HG03521 (cell line): ENCODE data around the gene MUC2.
"Not testable (repeated sequence)": the region's sequence is repeated elsewhere in the genome, so short reads cannot be mapped to it uniquely, and the experiment has no call there.

Experiments
- ATAC-seq: cut with Tn5 transposase; IDR thresholded peaks from one replicate; pipeline ENCODE4 v1.9.1; 2021; ENCODE audit warnings: mild to moderate bottlenecking, moderate library complexity; ENCODE audit not compliant: unreplicated experiment

Gene MUC2

GRCh38 chr11:1102996-1103395 is 28.3 kb downstream of the MUC2 start:
- no peak for ATAC-seq

GRCh38 chr11:1103401-1104360 is 29.0 kb downstream of the MUC2 start:
- ATAC-seq: no peak

- no peak for ATAC-seq
Measured at GRCh38 chr11:1104411-1105182, 29.9 kb downstream of the MUC2 start.

GRCh38 chr11:1105183-1105565 is 30.5 kb downstream of the MUC2 start:
- no peak for ATAC-seq

GRCh38 chr11:1106387-1106786 is 31.7 kb downstream of the MUC2 start:
- ATAC-seq: no peak

GRCh38 chr11:1107316-1108245 is 32.9 kb downstream of the MUC2 start:
- ATAC-seq: no peak

- ATAC-seq: no peak
Measured at GRCh38 chr11:1108246-1108900, 33.7 kb downstream of the MUC2 start.

GRCh38 chr11:1109101-1109917 is 34.6 kb downstream of the MUC2 start:
- ATAC-seq: no peak

GRCh38 chr11:1109918-1110705 is 35.4 kb downstream of the MUC2 start:
- ATAC-seq: no peak

- no peak for ATAC-seq
Measured at GRCh38 chr11:1111545-1112212, 37.0 kb downstream of the MUC2 start.

- ATAC-seq: no peak
Measured at GRCh38 chr11:1112351-1113191, 37.9 kb downstream of the MUC2 start.

GRCh38 chr11:1113405-1114201 is 38.9 kb downstream of the MUC2 start:
- no peak for ATAC-seq

- not testable (repeated sequence) for ATAC-seq
Measured at GRCh38 chr11:1115292-1115691, 40.6 kb downstream of the MUC2 start.

GRCh38 chr11:1116104-1116503 is 41.4 kb downstream of the MUC2 start:
- no peak for ATAC-seq

- no peak for ATAC-seq
Measured at GRCh38 chr11:1116666-1117390, 42.2 kb downstream of the MUC2 start.

GRCh38 chr11:1117992-1118391 is 43.3 kb downstream of the MUC2 start:
- ATAC-seq: no peak
